ES-I3 (cell line): ENCODE measurements around the gene KATNAL1.
A peak's percentile ranks its signal among the peaks of the same experiment; 100 is the strongest.

Source experiments
- H3K36me3 ChIP-seq: 2 replicates; pipeline ENCODE4 v1.6.1; 2013; ENCODE audit warnings: mild to moderate bottlenecking, low read length, control low read depth, moderate library complexity; ENCODE audit not compliant: insufficient read depth
- H3K4me1 ChIP-seq: 2 replicates; pipeline ENCODE4 v1.6.1; 2013; ENCODE audit warnings: mild to moderate bottlenecking, control low read depth, low read length; ENCODE audit not compliant: insufficient read depth
- H3K9ac ChIP-seq: 2 replicates; pipeline ENCODE4 v1.6.1; 2013; ENCODE audit warnings: low read depth, mild to moderate bottlenecking, low read length, moderate library complexity
- H3K9me3 ChIP-seq: 2 replicates; pipeline ENCODE4 v1.6.1; 2013; ENCODE audit warnings: mild to moderate bottlenecking, low read length, moderate library complexity; ENCODE audit not compliant: control insufficient read depth, insufficient read depth

Gene KATNAL1

DNA sequence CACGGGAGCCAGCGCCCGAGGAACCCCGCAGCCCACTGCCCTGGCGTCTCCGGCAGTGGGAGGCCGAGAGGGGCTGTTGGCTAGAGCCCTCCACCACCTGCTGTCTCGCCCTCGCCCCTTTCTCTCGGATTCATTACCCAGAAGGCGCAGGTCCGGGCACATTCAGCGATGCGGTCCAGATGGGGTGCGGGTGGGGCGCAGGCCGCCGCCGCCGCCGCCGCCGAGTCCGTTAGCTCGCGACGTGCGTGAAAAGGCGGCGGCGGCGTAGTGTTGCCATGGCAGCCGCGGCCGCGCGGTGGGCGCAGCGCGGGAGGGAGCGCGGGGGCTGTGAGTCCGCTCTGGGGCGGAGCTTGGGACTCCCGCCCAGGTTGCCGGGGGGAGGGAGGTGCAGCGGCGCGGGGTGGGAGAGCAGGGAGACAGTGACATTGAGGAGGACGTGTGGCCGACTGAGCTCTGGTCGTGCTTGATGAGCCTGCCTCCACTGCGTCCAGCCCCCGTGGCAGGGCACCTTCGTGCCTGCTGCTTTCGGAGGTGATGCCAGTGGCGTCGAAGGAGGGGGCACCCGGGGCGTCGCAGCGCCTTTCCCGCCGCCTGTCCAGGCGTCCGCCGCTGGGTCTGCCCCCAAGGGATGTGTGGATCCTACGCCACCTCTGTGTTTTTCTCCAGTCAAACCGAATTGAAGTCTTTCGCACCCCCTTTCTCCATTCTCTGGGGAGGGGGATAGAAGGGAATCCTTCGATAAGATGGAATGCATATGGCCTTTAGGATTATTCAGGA is at the start of gene KATNAL1:
KATNAL1 (minus strand) TSS at position 358 of the 777 bp plus-strand sequence. CDS start 23,774 bp downstream, outside the sequence.
- Histone ChIP-seq H3K4me1 (peaks cover 19% of the 10 kb centered on the region), H3K9me3 (no peaks in the 10 kb centered on the region), H3K9ac (peak within 1 kb of the TSS; percentile 55), H3K36me3 (no peaks in the 10 kb centered on the region)

DNA sequence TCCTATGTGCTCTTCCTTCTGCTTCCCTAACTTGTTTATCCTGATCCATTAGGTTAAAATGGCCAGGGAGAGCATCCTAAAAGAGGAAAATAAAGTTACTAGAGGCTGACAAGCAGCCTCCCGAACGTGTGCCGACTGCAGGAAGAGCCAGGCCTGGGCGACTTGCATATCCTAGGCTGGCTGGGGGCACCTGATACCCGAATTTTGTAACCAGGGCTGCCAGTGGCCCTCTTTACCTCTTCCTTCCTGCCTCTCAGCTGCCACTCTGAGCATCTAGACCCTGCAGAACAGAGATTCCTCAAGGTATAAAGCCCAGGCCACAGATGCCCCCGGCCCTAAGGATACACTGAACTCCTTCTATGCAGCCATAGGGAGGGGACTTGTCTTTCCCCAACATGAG is 48.5 kb upstream of the KATNAL1 start:
- Histone ChIP-seq H3K9ac (no peak overlapping the region), H3K36me3 (no peaks in the 10 kb centered on the region), H3K4me1 (peaks cover 7% of the 10 kb centered on the region; the same call in 1 of the 2 replicates), H3K9me3 (no peaks in the 10 kb centered on the region; the same call in none of the 2 replicates)

GRCh38 chr13:30355384-30355699 is 48.0 kb upstream of the KATNAL1 start:
- Histone ChIP-seq H3K9me3 (no peaks in the 10 kb centered on the region; the same call in none of the 2 replicates), H3K36me3 (no peaks in the 10 kb centered on the region), H3K4me1 (peaks cover 7% of the 10 kb centered on the region; the same call in 1 of the 2 replicates), H3K9ac (no peak overlapping the region)

- no peaks in the 10 kb centered on the region for H3K36me3 ChIP-seq
- H3K9me3 ChIP-seq = no peaks in the 10 kb centered on the region; the same call in none of the 2 replicates
- peaks cover 7% of the 10 kb centered on the region; the same call in 1 of the 2 replicates for H3K4me1 ChIP-seq
- H3K9ac ChIP-seq = no peak overlapping the region
Measured at GRCh38 chr13:30354493-30355383, 47.4 kb upstream of the KATNAL1 start.

DNA sequence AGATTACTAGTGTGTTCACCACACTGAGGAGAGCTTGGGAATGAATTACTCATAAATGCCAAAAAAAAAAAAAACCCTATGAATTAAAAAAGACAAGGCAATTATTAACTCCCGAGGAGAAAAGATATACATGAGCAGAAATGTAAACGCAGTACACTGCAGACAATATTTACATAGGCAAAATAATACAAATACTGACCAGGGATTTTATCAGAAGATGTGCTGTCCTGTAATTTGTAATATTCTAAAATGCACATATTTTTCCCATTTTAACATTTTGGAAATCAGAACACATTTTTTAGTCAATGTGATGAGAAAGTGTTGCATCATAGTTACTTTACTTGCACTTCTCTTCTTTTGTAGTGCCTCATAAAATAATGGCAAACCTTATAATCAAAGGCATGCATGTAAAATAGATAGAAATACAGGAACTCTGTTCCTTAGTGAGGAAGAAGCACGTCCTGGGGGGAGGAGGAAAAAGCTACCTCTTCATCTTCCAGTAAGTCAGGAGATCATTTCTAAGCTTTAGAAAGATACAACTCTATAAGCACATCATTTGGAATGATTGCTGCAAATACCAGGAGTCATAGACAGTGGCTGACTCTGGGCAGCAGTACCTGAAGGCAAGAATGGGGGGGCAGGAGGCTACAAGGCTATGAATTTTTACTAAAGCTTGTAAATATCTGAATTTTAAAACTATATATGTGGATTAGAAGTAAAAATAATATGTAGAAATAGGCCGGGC is 46.3 kb upstream of the KATNAL1 start:
- Histone ChIP-seq H3K36me3 (no peaks in the 10 kb centered on the region), H3K9me3 (no peaks in the 10 kb centered on the region; the same call in none of the 2 replicates), H3K4me1 (peaks cover 7% of the 10 kb centered on the region; the same call in 1 of the 2 replicates), H3K9ac (no peak overlapping the region)

- H3K9me3 ChIP-seq = no peaks in the 10 kb centered on the region; the same call in none of the 2 replicates
- H3K4me1 ChIP-seq = peaks cover 7% of the 10 kb centered on the region; the same call in 1 of the 2 replicates
- H3K9ac ChIP-seq = no peak overlapping the region
- H3K36me3 ChIP-seq = no peaks in the 10 kb centered on the region
Measured at GRCh38 chr13:30353060-30353459, 45.7 kb upstream of the KATNAL1 start.

DNA sequence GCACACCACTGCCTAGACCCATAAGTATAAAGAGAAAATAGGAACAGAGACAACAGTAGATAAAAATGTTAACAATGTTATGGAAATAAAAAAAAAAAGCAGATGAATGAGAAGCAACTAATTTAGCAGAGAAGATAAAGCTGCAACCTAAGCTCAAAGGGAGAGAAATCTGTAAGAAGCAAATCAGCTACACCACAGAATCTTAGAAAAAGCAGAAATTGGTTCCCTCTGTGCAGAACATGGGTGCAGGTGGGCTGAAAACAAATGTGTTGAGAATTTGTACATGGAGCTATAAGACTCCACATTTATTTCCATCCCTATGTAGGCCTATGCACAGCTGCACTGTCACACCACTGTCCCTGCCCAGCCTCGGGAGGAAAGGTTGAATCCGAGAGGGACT is 44.8 kb upstream of the KATNAL1 start:
- Histone ChIP-seq H3K9me3 (no peaks in the 10 kb centered on the region; the same call in none of the 2 replicates), H3K4me1 (peaks cover 7% of the 10 kb centered on the region; the same call in 1 of the 2 replicates), H3K36me3 (no peaks in the 10 kb centered on the region), H3K9ac (no peak overlapping the region)

- H3K4me1 ChIP-seq = no peaks in the 10 kb centered on the region
- H3K36me3 ChIP-seq = no peaks in the 10 kb centered on the region
- no peaks in the 10 kb centered on the region for H3K9me3 ChIP-seq
- H3K9ac ChIP-seq = no peak overlapping the region
Measured at GRCh38 chr13:30346789-30347167, 39.4 kb upstream of the KATNAL1 start.

DNA sequence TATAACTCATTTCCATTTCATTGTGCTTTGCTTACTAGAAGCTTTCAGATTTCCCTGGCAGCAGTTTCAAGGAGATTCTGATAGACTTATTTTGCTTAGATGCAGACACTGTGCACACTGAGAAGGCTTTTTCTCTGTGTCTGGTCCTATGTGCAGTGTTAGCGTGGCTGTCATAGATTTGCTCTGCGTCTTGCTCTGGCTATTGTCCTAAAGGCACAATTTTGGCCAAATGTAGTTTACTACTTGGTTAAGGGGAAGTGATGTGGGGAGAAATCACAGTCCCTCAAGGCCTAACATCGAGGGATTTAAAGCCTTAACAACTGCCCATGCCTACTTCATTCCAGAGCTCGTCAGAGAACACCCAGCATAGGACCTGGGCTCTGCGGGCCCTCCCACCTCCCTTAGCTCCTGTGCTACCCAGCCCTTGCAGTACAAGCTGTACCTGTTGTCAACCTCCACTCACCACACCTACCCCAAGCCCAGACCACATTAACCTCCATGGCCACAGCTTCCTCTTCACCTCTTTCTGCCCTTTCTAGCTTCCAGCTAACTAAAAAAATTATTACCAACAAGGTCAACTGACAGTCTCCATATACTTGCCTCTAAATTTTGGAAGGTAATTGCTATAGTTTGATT is 38.9 kb upstream of the KATNAL1 start:
- no peaks in the 10 kb centered on the region for H3K36me3 ChIP-seq
- H3K9me3 ChIP-seq = no peaks in the 10 kb centered on the region
- no peak overlapping the region for H3K9ac ChIP-seq
- no peaks in the 10 kb centered on the region for H3K4me1 ChIP-seq

GRCh38 chr13:30345426-30346100 is 38.2 kb upstream of the KATNAL1 start:
- H3K9ac ChIP-seq = no peak overlapping the region
- no peaks in the 10 kb centered on the region for H3K36me3 ChIP-seq
- no peaks in the 10 kb centered on the region for H3K4me1 ChIP-seq
- H3K9me3 ChIP-seq = no peaks in the 10 kb centered on the region

DNA sequence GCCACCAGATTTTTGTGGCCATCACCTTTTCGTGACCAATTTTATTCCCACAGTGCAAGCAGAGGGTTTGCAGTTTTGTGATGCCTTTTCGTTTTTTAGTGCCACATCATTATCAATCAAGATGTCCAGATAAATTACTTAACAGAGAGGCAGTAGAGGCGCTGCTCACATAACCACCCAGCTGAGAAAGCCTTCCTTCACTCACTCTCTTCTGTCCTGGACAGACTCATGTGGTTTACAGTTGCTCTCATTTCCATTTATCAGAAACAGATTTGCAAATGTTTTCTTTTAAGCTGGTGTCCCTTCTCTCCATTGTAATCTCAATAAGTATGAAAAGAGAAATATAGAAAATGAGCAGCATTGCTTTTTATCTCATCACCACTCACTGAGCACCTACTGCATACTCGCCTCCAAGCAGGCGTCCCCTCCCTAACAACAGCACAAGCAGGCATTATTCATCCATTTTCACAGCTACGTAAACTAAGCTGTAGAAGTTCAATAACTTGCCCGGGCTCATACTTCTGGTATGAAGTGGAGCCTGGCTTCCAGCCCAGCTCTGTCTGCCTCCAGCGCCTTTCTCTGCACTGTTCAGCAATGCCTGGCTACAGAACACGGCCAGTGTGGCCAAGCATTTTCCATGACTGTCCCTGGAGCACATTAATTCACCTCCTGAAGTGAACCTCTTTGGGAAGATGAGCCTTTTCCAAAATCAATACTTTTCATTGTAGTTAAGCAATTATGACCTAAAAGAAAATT is 34.6 kb upstream of the KATNAL1 start:
- H3K36me3 ChIP-seq = no peaks in the 10 kb centered on the region
- no peak overlapping the region for H3K9ac ChIP-seq
- no peaks in the 10 kb centered on the region for H3K4me1 ChIP-seq

GRCh38 chr13:30340331-30341250 is 33.2 kb upstream of the KATNAL1 start:
- no peaks in the 10 kb centered on the region for H3K9me3 ChIP-seq
- no peaks in the 10 kb centered on the region for H3K4me1 ChIP-seq
- H3K36me3 ChIP-seq = no peaks in the 10 kb centered on the region
- H3K9ac ChIP-seq = no peak overlapping the region

More for the DNA sequence above, 34.6 kb upstream of the KATNAL1 start:
- no peaks in the 10 kb centered on the region for H3K9me3 ChIP-seq
